IPS-20b (cell line): ENCODE results near the gene MR1.
A peak's percentile ranks its signal among the peaks of the same experiment; 100 is the strongest.

Experiments
- H3K27ac ChIP-seq: one replicate; pipeline ENCODE4 v1.5.1; 2013; ENCODE audit warnings: low read length
- H3K27me3 ChIP-seq: 2 replicates; pipeline ENCODE4 v1.6.1; 2013; ENCODE audit warnings: mild to moderate bottlenecking, low read length, inconsistent platforms; ENCODE audit not compliant: insufficient read depth
- H3K36me3 ChIP-seq: 2 replicates; pipeline ENCODE4 v1.6.1; 2013; ENCODE audit warnings: low read depth, mild to moderate bottlenecking, inconsistent platforms, low read length, moderate library complexity; ENCODE audit not compliant: insufficient read depth
- H3K4me1 ChIP-seq: 2 replicates; pipeline ENCODE4 v1.6.1; 2013; ENCODE audit warnings: mild to moderate bottlenecking, control low read depth, inconsistent platforms, low read length, moderate library complexity; ENCODE audit not compliant: insufficient read depth
- H3K4me3 ChIP-seq: 2 replicates; pipeline ENCODE4 v1.5.1; 2013; ENCODE audit warnings: mild to moderate bottlenecking, low read length, inconsistent platforms
- H3K9ac ChIP-seq: 2 replicates; pipeline ENCODE4 v1.6.1; 2013; ENCODE audit warnings: low read depth, mild to moderate bottlenecking, inconsistent platforms, low read length, moderate library complexity
- H3K9me3 ChIP-seq: 2 replicates; pipeline ENCODE4 v1.6.1; 2013; ENCODE audit warnings: mild to moderate bottlenecking, low read depth, low read length, inconsistent platforms; ENCODE audit not compliant: insufficient read depth

The MR1 gene

GRCh38 chr1:181014477-181015250 lies 19.1 kb upstream of the MR1 start:
- no peaks in the 10 kb centered on the region for H3K9me3 ChIP-seq
- peaks cover 9% of the 10 kb centered on the region; the same call in 1 of the 2 replicates for H3K36me3 ChIP-seq
- no peak overlapping the region for H3K4me3 ChIP-seq
- no peaks in the 10 kb centered on the region for H3K4me1 ChIP-seq
- no peaks in the 10 kb centered on the region for H3K27me3 ChIP-seq
- H3K27ac ChIP-seq = no peak overlapping the region
- no peak overlapping the region for H3K9ac ChIP-seq

- Histone ChIP-seq H3K9ac (no peak overlapping the region), H3K27ac (no peak overlapping the region), H3K9me3 (no peaks in the 10 kb centered on the region)
Observed at GRCh38 chr1:181015251-181015615, 18.6 kb upstream of the MR1 start.

GRCh38 chr1:181016563-181016962 lies 17.2 kb upstream of the MR1 start:
- Histone ChIP-seq H3K9ac (no peak overlapping the region), H3K9me3 (no peaks in the 10 kb centered on the region), H3K27me3 (no peaks in the 10 kb centered on the region), H3K36me3 (peaks cover 9% of the 10 kb centered on the region; the same call in 1 of the 2 replicates), H3K27ac (no peak overlapping the region), H3K4me1 (peaks cover 7% of the 10 kb centered on the region; the same call in 1 of the 2 replicates), H3K4me3 (no peak overlapping the region)

More at GRCh38 chr1:181015251-181015615, 18.6 kb upstream of the MR1 start:
- no peaks in the 10 kb centered on the region for H3K4me1 ChIP-seq
- H3K27me3 ChIP-seq = no peaks in the 10 kb centered on the region
- no peak overlapping the region for H3K4me3 ChIP-seq
- H3K36me3 ChIP-seq = peaks cover 9% of the 10 kb centered on the region; the same call in 1 of the 2 replicates

GRCh38 chr1:181018901-181019681 lies 14.7 kb upstream of the MR1 start:
- Histone ChIP-seq H3K4me1 (peaks cover 7% of the 10 kb centered on the region; the same call in 1 of the 2 replicates), H3K9ac (no peak overlapping the region), H3K27me3 (no peaks in the 10 kb centered on the region), H3K27ac (no peak overlapping the region), H3K9me3 (no peaks in the 10 kb centered on the region), H3K36me3 (peaks cover 9% of the 10 kb centered on the region; the same call in 1 of the 2 replicates), H3K4me3 (no peak overlapping the region)

GRCh38 chr1:181021159-181021558 lies 12.6 kb upstream of the MR1 start:
- H3K27ac ChIP-seq = no peak overlapping the region
- peak overlapping the region; percentile 97 for H3K4me3 ChIP-seq
- peaks cover 14% of the 10 kb centered on the region for H3K27me3 ChIP-seq
- peak overlapping the region; percentile 96; the same call in 1 of the 2 replicates for H3K9ac ChIP-seq
- H3K36me3 ChIP-seq = peaks cover 9% of the 10 kb centered on the region; the same call in 1 of the 2 replicates
- peaks cover 7% of the 10 kb centered on the region; the same call in 1 of the 2 replicates for H3K4me1 ChIP-seq
- no peaks in the 10 kb centered on the region for H3K9me3 ChIP-seq

GRCh38 chr1:181021811-181022434 lies 11.9 kb upstream of the MR1 start:
- peaks cover 14% of the 10 kb centered on the region for H3K27me3 ChIP-seq
- peak overlapping the region; percentile 69 for H3K27ac ChIP-seq
- H3K4me1 ChIP-seq = peaks cover 7% of the 10 kb centered on the region; the same call in 1 of the 2 replicates
- H3K36me3 ChIP-seq = peaks cover 9% of the 10 kb centered on the region; the same call in 1 of the 2 replicates
- peak overlapping the region; percentile 97 for H3K4me3 ChIP-seq
- H3K9me3 ChIP-seq = no peaks in the 10 kb centered on the region
- H3K9ac ChIP-seq = peak overlapping the region; percentile 96

GRCh38 chr1:181023265-181024057 lies 10.3 kb upstream of the MR1 start:
- Histone ChIP-seq H3K4me3 (peak overlapping the region; percentile 97; the same call in 1 of the 2 replicates), H3K27me3 (peaks cover 14% of the 10 kb centered on the region), H3K27ac (no peak overlapping the region), H3K4me1 (peaks cover 7% of the 10 kb centered on the region; the same call in 1 of the 2 replicates), H3K9ac (peak overlapping the region; percentile 96; the same call in 1 of the 2 replicates), H3K36me3 (peaks cover 7% of the 10 kb centered on the region; the same call in 1 of the 2 replicates), H3K9me3 (no peaks in the 10 kb centered on the region)

GRCh38 chr1:181028196-181028595 lies 5.6 kb upstream of the MR1 start:
- Histone ChIP-seq H3K9me3 (no peaks in the 10 kb centered on the region), H3K4me1 (no peaks in the 10 kb centered on the region), H3K9ac (no peak overlapping the region), H3K36me3 (no peaks in the 10 kb centered on the region), H3K27me3 (peaks cover 14% of the 10 kb centered on the region), H3K4me3 (no peak overlapping the region), H3K27ac (no peak overlapping the region)

GRCh38 chr1:181028615-181029014 lies 5.2 kb upstream of the MR1 start:
- Histone ChIP-seq H3K9me3 (no peaks in the 10 kb centered on the region), H3K4me3 (no peak overlapping the region), H3K9ac (no peak overlapping the region), H3K36me3 (no peaks in the 10 kb centered on the region), H3K27me3 (peaks cover 14% of the 10 kb centered on the region), H3K27ac (no peak overlapping the region), H3K4me1 (no peaks in the 10 kb centered on the region)

GRCh38 chr1:181032535-181032934 lies 1.2 kb upstream of the MR1 start:
- no peaks in the 10 kb centered on the region for H3K9me3 ChIP-seq
- H3K27me3 ChIP-seq = no peaks in the 10 kb centered on the region
- no peaks in the 10 kb centered on the region for H3K36me3 ChIP-seq
- H3K4me3 ChIP-seq = no peak overlapping the region
- H3K9ac ChIP-seq = no peak overlapping the region
- H3K27ac ChIP-seq = no peak overlapping the region
- no peaks in the 10 kb centered on the region for H3K4me1 ChIP-seq
